Activated naive CD8-positive, alpha-beta T cell treated with anti-CD3 and anti-CD28 coated beads, Interleukin-2, amount 10 ng/mL, durations not matched to agents 7 days and 5 days (primary cell): ENCODE results near the gene PDLIM7. TPM values are rescaled to one million over a fixed set of nuclear protein-coding genes. Genes with fewer than 3 reads are reported as not detected.

ENCODE experiments used
- total RNA-seq, 2 experiments: library from RNA; stranded (reverse); gene quantifications; one replicate each; pipeline ENCODE4 v1.2.3, GENCODE V29; 2021

PDLIM7 gene
- total RNA-seq, 2 experiments from 2014 or later: 51.6 to 60.6 TPM

Other genes starting within 250 kb of the PDLIM7 start
- gene RAB24, start 193.9 kb downstream of the PDLIM7 start, total RNA-seq: 10 to 100 TPM; 39.0 to 46.6 TPM
- gene PRELID1, start 193.8 kb downstream of the PDLIM7 start, total RNA-seq: 100 to 1,000 TPM; 104 TPM
- 10 to 100 TPM; 85.0 to 94.0 TPM for gene MXD3, start 185.7 kb downstream of the PDLIM7 start, total RNA-seq
- 100 to 1,000 TPM; 110 to 116 TPM for gene LMAN2, start 145.9 kb downstream of the PDLIM7 start, total RNA-seq
- gene RGS14, start 139.7 kb downstream of the PDLIM7 start, total RNA-seq: 100 to 1,000 TPM; 113 to 124 TPM
- 1 to 10 TPM; 1.9 to 2.1 TPM for gene SLC34A1, start 113.2 kb downstream of the PDLIM7 start, total RNA-seq
- not detected for gene PFN3, start 96.9 kb downstream of the PDLIM7 start, total RNA-seq
- gene F12, start 88.0 kb downstream of the PDLIM7 start, total RNA-seq: 1 to 10 TPM; 2.2 to 2.8 TPM
- gene GRK6, start 70.9 kb downstream of the PDLIM7 start, total RNA-seq: 100 to 1,000 TPM; 181 to 186 TPM
- gene PRR7, start 50.8 kb downstream of the PDLIM7 start, total RNA-seq: 10 to 100 TPM; 10.0 to 10.6 TPM
- 10 to 100 TPM; 82.5 to 87.0 TPM for gene DBN1, start 24.0 kb downstream of the PDLIM7 start, total RNA-seq
- 1 to 10 TPM; 3.7 to 6.0 TPM for gene DOK3, start 12.2 kb upstream of the PDLIM7 start, total RNA-seq
- gene DDX41, start 19.4 kb upstream of the PDLIM7 start, total RNA-seq: 100 to 1,000 TPM; 132 to 135 TPM
- 100 to 1,000 TPM; 142 to 153 TPM for gene FAM193B, start 57.0 kb upstream of the PDLIM7 start, total RNA-seq
- 10 to 100 TPM; 81.0 to 83.2 TPM for gene TMED9, start 94.6 kb upstream of the PDLIM7 start, total RNA-seq
- gene B4GALT7, start 102.5 kb upstream of the PDLIM7 start, total RNA-seq: 10 to 100 TPM; 26.2 to 28.5 TPM